Activated CD4-positive, alpha-beta T cell treated with anti-CD3 and anti-CD28 coated beads, Interleukin-2, amount 10 ng/mL, durations not matched to agents 7 days and 5 days (primary cell): ENCODE data around the gene ANKRD65. TPM values are rescaled to one million over a fixed set of nuclear protein-coding genes. Genes with fewer than 3 reads are reported as not detected.
A peak's percentile ranks its signal among the peaks of the same experiment; 100 is the strongest.
"Not testable (repeated sequence)": the region's sequence is repeated elsewhere in the genome, so short reads cannot be mapped to it uniquely, and the experiment has no call there.

ENCODE experiments used
- CTCF ChIA-PET: fragments of 350-600 bp; sonication (Branson Sonifier 250); formaldehyde crosslinking; loops from one replicate; lab custom pipeline; 2021; ENCODE audit warnings: antibody characterized with exemption; lab: Charles Lee
- POLR2A ChIA-PET: fragments of 350-600 bp; sonication (Branson Sonifier 250); formaldehyde crosslinking; loops from one replicate; lab custom pipeline; 2021; ENCODE audit warnings: antibody characterized with exemption; lab: Charles Lee
- DNase-seq: peaks from one replicate; pipeline ENCODE4 v3.0.0-alpha.2; 2020
- H3K27ac Mint-ChIP-seq: one replicate; pipeline ENCODE4 v1.8.0; 2021; ENCODE audit warnings: mild to moderate bottlenecking, moderate library complexity, mixed read lengths
- H3K27me3 Mint-ChIP-seq: one replicate; pipeline ENCODE4 v1.8.0; 2021; ENCODE audit warnings: mixed read lengths
- H3K36me3 Mint-ChIP-seq: one replicate; pipeline ENCODE4 v1.8.0; 2021; ENCODE audit warnings: low read depth, mixed read lengths
- H3K4me1 Mint-ChIP-seq: one replicate; pipeline ENCODE4 v1.8.0; 2021; ENCODE audit warnings: mixed read lengths
- H3K4me3 Mint-ChIP-seq: one replicate; pipeline ENCODE4 v1.8.0; 2021; ENCODE audit warnings: mild to moderate bottlenecking, moderate library complexity, mixed read lengths
- H3K9me3 Mint-ChIP-seq: one replicate; pipeline ENCODE4 v1.8.0; 2021; ENCODE audit warnings: mixed read lengths
- total RNA-seq, 2 experiments: library from RNA; stranded (reverse); gene quantifications; one replicate each; pipeline ENCODE4 v1.2.3, GENCODE V29; 2021

ANKRD65 gene
- total RNA-seq, 2 experiments from 2014 or later = not detected

DNA sequence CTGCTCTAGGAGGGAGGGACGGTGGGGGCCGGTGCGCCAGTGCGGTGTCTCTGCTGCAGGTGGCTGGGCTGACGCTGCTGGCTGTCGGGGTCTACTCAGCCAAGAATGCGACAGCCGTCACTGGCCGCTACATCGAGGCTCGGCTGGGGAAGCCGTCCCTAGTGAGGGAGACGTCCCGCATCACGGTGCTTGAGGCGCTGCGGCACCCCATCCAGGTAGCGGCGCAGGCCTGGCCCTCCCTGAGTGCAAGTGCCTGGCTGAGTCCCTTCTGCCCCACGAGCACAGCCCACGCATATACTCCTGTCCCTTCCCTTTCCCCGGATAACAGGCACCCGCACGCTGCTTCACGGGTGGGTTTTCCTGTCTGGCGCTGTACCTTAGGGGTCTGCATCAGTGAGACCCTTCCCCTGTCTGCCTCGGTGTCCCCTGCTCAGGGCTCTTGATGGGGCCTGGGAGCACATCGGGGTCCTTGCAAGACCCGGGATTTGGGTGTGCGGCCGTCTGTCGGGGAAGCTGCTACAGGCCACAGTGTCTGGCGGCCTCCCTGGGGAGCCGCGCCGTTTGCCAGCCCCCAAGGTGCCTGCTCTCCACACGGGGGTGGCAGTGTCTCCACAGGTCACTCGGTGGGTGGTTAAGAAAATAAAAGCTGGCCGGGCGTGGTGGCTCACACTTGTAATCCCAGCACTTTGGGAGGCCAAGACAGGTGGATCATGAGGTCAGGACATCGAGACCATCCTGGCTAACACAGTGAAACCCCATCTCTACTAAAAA lies 33.4 kb upstream of the ANKRD65 start:
- H3K27ac Mint-ChIP-seq, CTCF ChIA-PET: not testable (repeated sequence)

DNA sequence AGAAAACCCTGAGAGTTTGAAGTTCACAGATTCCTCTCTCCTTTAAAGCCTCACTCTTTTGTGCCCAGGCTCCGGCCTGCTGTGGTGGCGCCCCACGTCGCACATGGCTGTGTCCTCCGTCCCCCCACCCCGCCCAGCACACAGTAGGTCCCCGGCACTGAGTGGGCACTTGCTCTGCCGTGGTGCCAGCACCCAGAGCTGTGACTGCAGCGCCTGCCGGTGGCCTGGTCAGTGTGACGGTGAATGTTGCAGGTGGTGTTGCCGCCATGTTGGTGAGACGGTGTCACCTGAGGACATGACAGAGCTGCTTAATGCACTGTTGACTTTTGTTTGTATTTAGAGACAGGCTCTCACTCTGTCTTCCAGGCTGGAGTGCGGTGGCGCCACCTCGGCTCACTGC lies 31.8 kb upstream of the ANKRD65 start:
- DNase-seq = no peak
- POLR2A ChIA-PET = no interaction called here
- Mint-ChIP-seq H3K27ac (no peak overlapping the region), H3K4me3 (no peak overlapping the region), H3K27me3 (no peaks in the 10 kb centered on the region), H3K4me1 (no peaks in the 10 kb centered on the region), H3K36me3 (no peaks in the 10 kb centered on the region), H3K9me3 (no peaks in the 10 kb centered on the region)
- CTCF ChIA-PET = no interaction called here

More for the DNA sequence above, 33.4 kb upstream of the ANKRD65 start:
- H3K4me3 Mint-ChIP-seq, DNase-seq, H3K27me3 Mint-ChIP-seq, H3K36me3 Mint-ChIP-seq, H3K9me3 Mint-ChIP-seq, H3K4me1 Mint-ChIP-seq, POLR2A ChIA-PET: not testable (repeated sequence)

DNA sequence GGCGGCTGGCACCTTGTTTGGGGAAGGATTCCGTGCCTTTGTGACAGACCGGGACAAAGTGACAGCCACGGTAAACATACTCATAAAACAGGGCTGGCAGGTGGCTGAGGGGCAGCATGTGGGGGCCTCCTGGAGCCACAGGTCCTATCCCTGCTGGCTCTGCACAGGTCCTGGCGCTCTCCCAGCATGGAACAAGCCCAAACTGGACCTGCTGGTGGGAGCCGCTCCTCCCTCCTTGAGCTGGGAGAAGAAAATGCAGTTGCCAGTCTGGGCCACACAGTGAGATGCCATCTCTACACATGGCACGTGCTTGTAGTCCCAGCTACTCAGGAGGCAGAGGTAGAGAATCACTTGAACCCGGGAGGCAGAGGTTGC lies 31.3 kb upstream of the ANKRD65 start:
- DNase-seq, POLR2A ChIA-PET, H3K27ac Mint-ChIP-seq, CTCF ChIA-PET, H3K4me3 Mint-ChIP-seq, H3K27me3 Mint-ChIP-seq, H3K4me1 Mint-ChIP-seq, H3K9me3 Mint-ChIP-seq, H3K36me3 Mint-ChIP-seq: not testable (repeated sequence)

DNA sequence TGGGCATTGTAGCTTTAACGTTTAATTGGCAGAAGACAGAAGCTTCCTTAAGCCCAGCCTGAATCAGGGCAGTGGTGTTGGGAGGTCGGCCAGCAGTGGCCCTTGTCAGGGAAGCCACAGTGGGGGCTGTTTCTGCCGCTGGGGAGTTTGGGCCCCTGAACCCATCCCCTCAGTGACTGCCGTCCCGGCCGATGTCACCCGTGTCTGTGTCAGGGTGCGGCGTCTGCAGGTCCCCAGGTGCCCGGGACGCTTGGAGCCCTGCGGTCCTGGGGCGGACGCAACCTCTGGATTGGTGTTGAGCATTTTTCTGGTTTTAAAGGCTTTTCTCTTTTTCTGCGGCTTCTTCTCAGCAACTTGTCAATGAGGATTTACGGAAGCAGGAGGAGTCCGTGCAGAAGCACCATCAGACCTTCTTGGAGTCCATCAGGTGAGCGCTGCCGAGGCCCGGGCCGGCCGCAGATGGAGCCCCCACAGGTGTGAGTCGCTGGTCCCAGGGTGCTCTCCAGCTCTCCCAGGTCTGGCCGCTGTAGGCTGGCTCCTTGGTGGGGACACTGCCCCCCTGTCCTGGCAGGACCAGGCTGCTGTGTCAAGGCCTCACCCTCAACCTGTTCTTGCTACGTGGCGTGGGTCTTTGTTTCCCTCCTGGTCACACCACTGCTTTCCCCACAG lies 30.8 kb upstream of the ANKRD65 start:
- CTCF ChIA-PET = no interaction called here
- no peak overlapping the region for H3K4me3 Mint-ChIP-seq
- DNase-seq = no peak
- H3K4me1 Mint-ChIP-seq = no peaks in the 10 kb centered on the region
- no peak overlapping the region for H3K27ac Mint-ChIP-seq
- H3K9me3 Mint-ChIP-seq = no peaks in the 10 kb centered on the region
- POLR2A ChIA-PET = no interaction called here
- no peaks in the 10 kb centered on the region for H3K27me3 Mint-ChIP-seq
- H3K36me3 Mint-ChIP-seq = no peaks in the 10 kb centered on the region

DNA sequence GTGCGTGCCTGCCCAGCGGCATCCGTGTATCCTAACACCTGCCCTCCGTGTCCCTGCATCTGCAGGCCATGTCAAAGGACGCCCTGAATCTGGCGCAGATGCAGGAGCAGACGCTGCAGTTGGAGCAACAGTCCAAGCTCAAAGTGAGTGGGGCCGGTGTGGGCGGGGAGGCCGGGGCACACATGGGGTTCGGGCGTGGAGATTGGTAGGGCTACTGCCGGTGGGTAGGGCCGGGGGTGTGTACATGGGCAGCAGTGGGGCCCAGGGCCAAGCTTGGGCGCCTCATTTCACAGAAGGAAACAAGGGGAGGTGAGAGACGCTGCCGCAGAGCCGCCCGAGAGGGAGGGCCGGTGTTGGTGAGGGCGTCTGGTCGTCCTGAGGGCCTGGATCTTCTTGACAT lies 29.5 kb upstream of the ANKRD65 start:
- H3K27me3 Mint-ChIP-seq, H3K9me3 Mint-ChIP-seq, H3K27ac Mint-ChIP-seq, H3K36me3 Mint-ChIP-seq, H3K4me3 Mint-ChIP-seq, POLR2A ChIA-PET, H3K4me1 Mint-ChIP-seq, DNase-seq: not testable (repeated sequence)
- CTCF ChIA-PET = interaction anchor here (0.6 to 0.7 kb wide), 2 partner anchors 80 to 167 kb away, joined by 3 to 4 read pairs; no protein-coding TSS in a partner anchor

DNA sequence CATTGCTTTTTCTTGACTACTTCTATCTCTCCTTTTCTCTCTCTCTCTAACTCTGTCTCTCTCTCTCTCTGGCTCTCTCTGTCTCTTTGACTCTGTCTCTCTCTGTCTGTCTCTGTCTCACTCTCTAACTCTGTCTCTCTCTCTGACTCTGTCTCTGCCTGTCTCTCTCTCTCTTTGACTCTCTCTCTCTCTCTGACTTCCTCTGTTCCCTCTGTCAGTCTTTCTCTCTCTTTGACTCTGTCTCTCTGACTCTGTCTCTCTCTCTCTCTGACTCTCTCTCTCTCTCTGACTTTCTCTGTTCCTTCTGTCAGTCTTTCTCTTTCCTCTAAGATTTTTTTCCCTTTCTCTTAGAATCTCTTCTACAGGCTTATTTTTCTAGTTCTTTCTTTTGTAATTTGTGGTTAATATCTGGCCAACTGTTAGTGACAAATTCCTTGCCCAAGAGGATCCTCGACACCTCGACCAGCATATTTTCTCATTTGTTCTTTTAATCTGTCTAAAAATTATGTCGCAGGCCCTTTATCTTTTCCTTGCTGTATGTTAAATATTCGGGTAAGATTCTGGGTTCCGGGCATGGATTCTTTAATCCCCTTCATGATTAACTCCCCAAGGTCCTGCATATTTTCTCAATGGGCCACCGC lies 28.1 kb upstream of the ANKRD65 start, which contains the start of gene ATAD3C:
ATAD3C (plus strand) TSS at position 591 of the 641 bp plus-strand sequence. CDS start 995 bp downstream, outside the sequence.
- H3K27ac Mint-ChIP-seq = no peak within 1 kb of the TSS
- no peak for DNase-seq
- no peaks in the 10 kb centered on the region for H3K36me3 Mint-ChIP-seq
- H3K4me3 Mint-ChIP-seq = no peak within 1 kb of the TSS
- ChIA-PET POLR2A (no interaction called here), CTCF (no interaction called here)
- H3K27me3 Mint-ChIP-seq = no peaks in the 10 kb centered on the region
- no peaks in the 10 kb centered on the region for H3K9me3 Mint-ChIP-seq
- H3K4me1 Mint-ChIP-seq = no peaks in the 10 kb centered on the region

DNA sequence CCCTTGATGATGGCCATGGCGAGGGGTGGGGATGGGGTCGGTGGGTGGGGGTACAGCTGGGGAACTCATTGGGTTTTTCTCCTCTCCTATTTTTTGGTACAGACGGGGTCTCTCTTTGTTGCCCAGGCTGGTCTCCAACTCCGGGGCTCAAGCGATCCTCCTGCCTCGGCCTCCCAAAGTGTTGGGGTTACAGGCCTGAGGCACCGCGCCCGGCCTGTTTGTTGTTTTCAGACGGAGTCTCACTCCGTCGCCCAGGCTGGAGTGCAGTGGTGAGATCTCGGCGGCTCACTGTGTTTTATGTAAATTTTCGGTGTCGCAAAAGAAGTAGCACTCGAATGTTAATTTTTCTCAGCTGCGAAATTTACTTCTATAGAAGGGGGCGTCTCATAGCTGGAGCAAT lies 25.6 kb upstream of the ANKRD65 start:
- DNase-seq, H3K9me3 Mint-ChIP-seq, POLR2A ChIA-PET, H3K4me3 Mint-ChIP-seq, H3K4me1 Mint-ChIP-seq, CTCF ChIA-PET, H3K27ac Mint-ChIP-seq, H3K36me3 Mint-ChIP-seq, H3K27me3 Mint-ChIP-seq: not testable (repeated sequence)

DNA sequence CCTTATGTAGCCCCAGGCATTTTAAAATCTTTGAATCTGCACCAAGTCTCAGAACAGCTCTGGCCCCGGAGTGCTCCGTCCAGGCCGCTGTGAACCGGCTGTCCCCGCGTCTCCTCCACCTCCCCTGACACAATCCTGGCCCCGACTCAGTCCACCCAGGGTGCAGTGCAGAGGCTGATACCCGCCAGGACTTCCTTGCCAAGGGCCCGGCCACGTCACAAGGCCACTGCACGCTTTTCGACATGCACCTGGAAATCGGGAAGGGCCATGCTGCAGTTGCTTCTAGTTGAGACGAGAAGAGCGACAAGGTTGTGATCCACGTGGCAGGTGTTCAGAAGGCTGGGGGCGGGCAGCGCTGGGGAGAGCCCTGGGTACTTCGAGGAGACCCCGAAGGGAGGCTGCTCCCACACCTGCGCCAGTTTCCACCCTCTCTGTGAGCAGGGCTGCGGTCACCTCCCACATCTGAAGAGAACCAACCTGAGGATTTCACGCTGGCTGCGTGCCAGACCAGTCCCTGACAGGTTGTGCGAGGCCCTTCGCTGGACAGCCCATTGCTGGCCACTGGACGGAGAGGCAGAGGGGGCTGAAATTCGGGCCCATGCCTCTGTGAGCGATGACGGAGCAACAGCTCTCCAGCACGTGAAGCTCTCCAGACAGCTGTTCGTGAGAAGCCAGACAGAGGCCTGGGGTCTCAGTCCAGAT lies 21.1 kb upstream of the ANKRD65 start:
- Mint-ChIP-seq H3K4me1 (peaks cover 3% of the 10 kb centered on the region), H3K4me3 (no peak overlapping the region), H3K27ac (no peak overlapping the region), H3K36me3 (no peaks in the 10 kb centered on the region), H3K27me3 (no peaks in the 10 kb centered on the region), H3K9me3 (no peaks in the 10 kb centered on the region)
- CTCF ChIA-PET = interaction anchor here (1.2 to 2.4 kb wide), 3 partner anchors 42 to 67 kb away, joined by 3 to 10 read pairs (median 6); partner anchors contain the start of genes AURKAIP1 and CCNL2
- POLR2A ChIA-PET = no interaction called here
- DNase-seq = no peak

DNA sequence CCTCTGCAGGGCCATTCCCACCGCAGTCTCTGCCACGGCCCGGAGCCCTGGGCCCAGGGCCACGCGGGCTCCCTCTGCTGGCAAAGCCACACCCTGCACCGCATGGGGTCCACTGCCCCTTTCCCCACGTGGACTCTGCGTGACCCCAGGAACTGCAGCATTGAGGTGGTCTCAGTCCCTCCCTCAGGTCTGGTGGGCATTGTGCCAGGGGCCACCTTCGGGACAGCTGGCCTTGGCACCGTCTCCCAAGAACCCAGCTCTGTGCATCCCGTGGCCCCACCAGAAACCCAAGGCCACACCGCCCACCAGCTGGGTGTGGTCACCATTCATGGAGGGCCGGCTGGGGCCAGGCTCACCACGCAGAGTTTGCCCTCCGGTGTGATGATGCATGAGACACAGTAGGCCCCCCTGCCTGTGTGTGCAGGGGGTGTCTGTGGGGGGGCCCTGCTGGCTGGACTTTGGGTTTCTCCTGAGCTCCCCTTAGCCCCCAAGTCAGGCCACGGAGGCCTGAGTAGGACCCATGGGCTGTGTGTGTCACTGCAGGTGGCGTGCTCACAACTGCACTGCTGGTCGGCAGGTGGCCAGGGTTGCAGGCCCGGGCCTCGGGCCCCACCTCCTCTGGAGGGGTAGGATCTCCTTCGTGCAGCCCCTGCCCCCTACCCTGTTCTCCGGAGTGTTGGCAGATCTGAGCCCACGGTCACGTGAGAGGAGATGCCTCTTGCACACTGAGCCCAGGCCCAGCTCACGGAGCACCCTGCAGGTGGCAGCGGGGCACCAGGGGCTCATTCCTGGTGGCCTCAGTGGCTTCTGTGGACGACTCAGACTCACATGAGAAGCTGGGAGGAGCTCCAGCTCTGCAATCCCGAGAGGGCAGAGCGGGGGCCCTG lies 20.2 kb upstream of the ANKRD65 start:
- DNase-seq = peak; percentile 50
- POLR2A ChIA-PET = no interaction called here
- CTCF ChIA-PET = interaction anchor here (0.8 to 2.4 kb wide), 8 partner anchors 13 to 317 kb away, joined by 3 to 10 read pairs (median 3); partner anchors contain the start of genes ANKRD65, AURKAIP1 and CCNL2
- no peak overlapping the region for H3K4me3 Mint-ChIP-seq
- no peak overlapping the region for H3K27ac Mint-ChIP-seq
- no peaks in the 10 kb centered on the region for H3K9me3 Mint-ChIP-seq
- no peaks in the 10 kb centered on the region for H3K36me3 Mint-ChIP-seq
- H3K4me1 Mint-ChIP-seq = peaks cover 5% of the 10 kb centered on the region
- H3K27me3 Mint-ChIP-seq = peaks cover 3% of the 10 kb centered on the region

DNA sequence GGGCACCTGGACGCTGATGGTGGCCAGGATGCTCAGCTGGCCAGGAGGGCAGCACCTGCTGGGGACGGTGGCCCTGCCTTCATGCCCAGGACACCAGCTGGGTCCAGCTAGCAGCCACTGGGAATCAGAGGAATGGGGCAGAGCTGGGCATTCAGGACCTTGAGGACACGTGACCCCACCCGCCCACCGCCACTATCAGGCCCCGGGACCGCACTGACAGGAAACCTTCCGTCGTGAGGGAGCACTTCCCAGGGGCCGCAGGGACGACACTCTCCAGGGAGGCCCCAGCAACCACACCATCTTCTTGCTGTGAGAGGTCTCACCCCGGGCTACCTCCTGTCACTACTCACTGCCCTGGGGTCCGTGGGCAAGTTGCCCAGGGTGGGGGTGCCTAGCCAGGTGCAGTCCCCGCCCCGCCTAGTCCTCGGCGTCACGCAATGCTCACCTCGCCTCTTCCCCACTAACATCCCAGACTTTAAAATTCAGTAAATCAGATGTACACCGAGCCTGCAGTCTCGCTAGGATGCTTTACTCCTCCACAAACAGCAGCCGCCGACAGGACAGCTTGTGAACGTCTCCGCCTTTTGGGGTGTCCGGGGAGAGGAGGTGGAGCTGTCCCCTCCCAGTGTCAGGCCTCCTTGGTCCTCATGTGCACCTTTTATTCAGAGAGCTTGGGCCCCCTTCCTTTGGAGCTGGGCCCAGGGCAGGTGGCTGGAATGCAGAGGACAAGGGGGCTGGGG lies 19.4 kb upstream of the ANKRD65 start:
- no peak overlapping the region for H3K27ac Mint-ChIP-seq
- peaks cover 6% of the 10 kb centered on the region for H3K4me1 Mint-ChIP-seq
- DNase-seq = no peak
- ChIA-PET POLR2A (no interaction called here), CTCF (interaction anchor here (0.8 to 2.4 kb wide), 6 partner anchors 12 to 316 kb away, joined by 3 to 10 read pairs (median 3); partner anchors contain the start of genes ANKRD65, AURKAIP1 and CCNL2)
- peaks cover 5% of the 10 kb centered on the region for H3K27me3 Mint-ChIP-seq
- no peaks in the 10 kb centered on the region for H3K9me3 Mint-ChIP-seq
- no peak overlapping the region for H3K4me3 Mint-ChIP-seq
- no peaks in the 10 kb centered on the region for H3K36me3 Mint-ChIP-seq

DNA sequence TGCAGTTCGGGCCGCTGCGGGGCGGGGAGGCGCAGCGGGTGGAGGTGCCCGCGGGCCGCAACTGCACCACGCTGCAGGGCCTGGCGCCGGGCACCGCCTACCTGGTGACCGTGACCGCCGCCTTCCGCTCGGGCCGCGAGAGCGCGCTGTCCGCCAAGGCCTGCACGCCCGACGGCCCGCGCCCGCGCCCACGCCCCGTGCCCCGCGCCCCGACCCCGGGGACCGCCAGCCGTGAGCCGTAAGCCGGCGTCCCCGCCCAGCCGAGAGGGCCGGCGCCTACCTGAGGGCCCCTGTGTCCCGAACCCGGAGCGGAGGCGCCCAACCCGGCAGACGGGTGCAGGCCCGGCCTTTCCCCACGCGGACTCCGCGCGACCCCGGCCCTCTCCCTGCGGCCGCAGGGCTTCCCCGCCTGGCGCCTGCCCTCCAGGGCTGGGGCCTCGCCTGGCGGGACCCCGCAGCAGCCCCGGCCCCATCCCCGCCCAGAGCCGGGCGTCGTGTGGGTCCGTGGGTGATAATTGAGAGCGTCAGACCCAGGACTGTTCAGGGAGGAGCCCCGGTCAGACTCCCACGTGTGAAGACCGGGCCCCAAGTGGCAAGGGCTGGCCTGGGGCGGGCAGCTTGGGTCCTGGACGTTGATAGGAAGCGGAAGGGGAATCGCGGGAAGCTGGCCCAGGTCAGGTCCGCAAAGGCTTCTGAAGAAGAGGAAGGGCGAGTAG lies 18.6 kb upstream of the ANKRD65 start:
- POLR2A ChIA-PET = no interaction called here
- H3K27me3 Mint-ChIP-seq = peaks cover 10% of the 10 kb centered on the region

More for the DNA sequence above, 18.6 kb upstream of the ANKRD65 start:
- H3K27ac Mint-ChIP-seq = no peak overlapping the region
- no peak for DNase-seq
- H3K9me3 Mint-ChIP-seq = no peaks in the 10 kb centered on the region
- no peak overlapping the region for H3K4me3 Mint-ChIP-seq
- no peaks in the 10 kb centered on the region for H3K36me3 Mint-ChIP-seq
- H3K4me1 Mint-ChIP-seq = peaks cover 9% of the 10 kb centered on the region
- CTCF ChIA-PET = interaction anchor here (1.0 to 2.4 kb wide), 2 partner anchors 19 to 40 kb away, joined by 3 to 10 read pairs; partner anchors contain the start of genes ANKRD65 and CCNL2
